Stimulated activated CD8-positive, alpha-beta memory T cell treated with anti-CD3 and anti-CD28 coated beads, Interleukin-7, amount 100 ng/mL, for 1 hour (primary cell): ENCODE data around the gene SLC35A1.

Experiments used
- DNase-seq, 2 donors: peaks; one replicate each; pipeline ENCODE4 v3.0.0-alpha.2; 2020; ENCODE audit warnings: low read depth in 2 of 2

SLC35A1 gene

GRCh38 chr6:87529221-87529620 is 56.4 kb downstream of the SLC35A1 start:
- no peak for DNase-seq

DNA sequence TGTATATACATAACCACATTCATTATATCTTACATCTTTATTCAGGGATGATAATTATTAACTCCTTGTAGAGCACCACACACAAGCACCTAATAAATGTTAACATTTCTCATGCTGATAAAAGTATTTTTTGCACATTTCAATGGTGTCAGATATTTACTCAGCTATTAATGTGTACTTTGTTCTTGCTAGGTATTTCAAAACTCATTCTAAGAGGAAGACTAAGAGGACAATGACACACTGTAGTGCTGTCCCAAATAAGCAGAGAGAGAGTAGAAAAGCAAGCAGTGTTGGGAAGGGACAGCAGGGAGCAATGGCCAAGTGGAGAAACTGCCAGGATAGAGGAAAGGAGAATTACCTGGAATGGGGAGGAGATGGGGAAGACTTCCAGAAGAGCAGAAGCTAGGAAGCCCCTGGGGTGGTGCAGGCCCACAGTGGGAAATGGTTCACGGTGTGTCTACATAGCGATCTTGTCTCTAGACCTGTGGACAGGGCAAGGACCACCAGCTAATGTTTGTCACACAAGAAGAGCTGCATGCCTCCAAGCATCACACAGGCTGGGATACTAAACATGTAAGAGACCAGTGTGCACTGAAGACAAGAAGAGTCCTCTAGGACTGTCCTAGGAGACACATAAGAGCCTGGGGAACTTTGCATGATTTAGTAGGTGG is 61.7 kb downstream of the SLC35A1 start:
- no peak for DNase-seq

DNA sequence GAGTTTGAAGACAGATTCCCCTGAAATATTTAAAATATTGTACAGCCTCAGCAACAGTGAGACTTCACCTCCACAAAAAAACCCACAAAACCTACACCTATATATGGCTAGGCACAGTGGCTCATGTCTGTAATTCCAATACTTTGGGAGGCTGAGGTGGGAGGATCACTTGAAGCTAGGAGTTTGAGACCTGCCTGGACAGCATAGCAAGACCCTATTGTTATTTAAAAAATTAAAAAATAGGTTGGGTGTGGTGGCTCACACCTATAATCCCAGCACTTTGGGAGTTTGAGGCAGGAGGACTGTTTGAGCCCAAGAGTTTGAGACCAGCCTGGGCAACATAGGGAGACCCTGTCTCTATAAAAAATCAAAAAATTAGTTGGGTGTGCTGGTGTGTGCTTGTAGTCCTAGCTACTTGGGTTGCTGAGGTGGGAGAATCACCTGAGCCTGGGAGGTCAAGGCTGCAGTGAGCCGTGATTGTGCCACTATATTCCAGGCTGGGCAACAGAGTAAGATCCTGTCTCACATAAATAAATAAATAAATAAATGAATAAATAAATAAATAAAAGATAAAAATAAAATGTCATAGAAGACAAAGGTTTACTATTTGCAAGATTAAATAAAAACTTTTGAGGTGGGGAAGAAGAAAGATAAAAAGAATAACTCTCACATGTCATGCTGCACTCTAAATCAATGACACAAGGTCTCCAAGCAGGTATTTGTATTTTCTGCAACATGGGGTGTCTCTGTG is 65.9 kb downstream of the SLC35A1 start:
- DNase-seq = no peak

DNA sequence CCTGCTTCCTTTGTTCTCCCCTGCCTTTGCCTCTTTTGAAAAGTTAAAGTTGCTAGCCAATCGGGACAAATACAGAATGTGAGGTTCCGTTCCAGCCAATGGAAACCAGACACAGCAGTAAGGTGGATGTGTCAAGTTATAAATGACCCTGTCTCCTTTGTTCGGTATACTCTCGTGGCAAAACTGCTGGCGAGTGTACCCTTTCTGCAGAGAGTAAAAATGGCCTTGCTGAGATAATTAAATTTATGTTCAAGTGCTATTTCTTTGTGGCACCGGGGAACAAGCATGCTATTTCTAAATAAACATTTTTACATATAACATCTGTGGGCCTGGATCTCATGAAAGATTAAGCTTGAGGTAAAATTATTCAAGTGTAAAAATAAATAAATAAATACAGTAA is 66.8 kb downstream of the SLC35A1 start:
- no peak for DNase-seq

DNA sequence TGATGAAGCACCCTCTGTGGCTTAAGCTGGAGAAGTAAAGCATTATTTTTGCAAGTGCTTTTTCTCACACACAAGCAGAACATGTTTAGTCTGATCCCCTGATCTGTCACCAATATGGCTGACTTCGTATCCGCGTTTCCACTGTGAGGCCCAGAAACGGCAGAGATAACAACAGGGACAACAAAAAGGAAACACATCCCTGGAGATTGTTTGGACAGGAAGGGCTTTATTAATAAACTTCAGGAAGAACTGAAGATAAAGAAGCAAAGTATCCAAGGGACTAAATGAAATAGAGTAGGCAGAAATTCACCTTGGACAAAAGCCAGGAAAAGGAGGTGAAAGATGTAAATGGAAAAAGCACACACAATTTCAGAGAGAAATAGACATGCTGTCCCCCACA is 67.8 kb downstream of the SLC35A1 start:
- no peak for DNase-seq

GRCh38 chr6:87541041-87541440 is 68.3 kb downstream of the SLC35A1 start:
- DNase-seq = no peak

- DNase-seq = no peak
Measured at GRCh38 chr6:87541744-87542143, 69.0 kb downstream of the SLC35A1 start.

- DNase-seq = no peak
Measured at GRCh38 chr6:87543696-87544473, 71.1 kb downstream of the SLC35A1 start.

GRCh38 chr6:87544474-87544735 is 71.6 kb downstream of the SLC35A1 start:
- DNase-seq = no peak

DNA sequence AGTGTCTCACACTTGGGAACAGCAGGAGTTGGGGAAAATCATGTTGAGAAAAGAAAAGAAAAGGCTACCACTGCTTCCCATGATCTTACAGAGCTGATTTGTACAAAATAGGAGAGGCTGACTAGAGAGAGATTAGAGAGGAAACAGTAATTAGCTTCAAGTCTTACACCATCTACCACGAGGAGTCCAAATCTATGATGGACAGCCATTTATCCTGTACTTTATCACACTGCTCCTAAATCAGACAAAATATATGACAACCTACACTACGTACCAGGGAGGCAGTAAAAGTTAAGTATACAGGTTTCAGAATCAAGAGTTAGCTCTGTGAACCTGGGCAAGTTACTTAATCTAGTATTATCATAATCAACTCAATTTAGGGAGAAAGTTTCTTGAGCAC is 79.0 kb downstream of the SLC35A1 start:
- DNase-seq = no peak

DNA sequence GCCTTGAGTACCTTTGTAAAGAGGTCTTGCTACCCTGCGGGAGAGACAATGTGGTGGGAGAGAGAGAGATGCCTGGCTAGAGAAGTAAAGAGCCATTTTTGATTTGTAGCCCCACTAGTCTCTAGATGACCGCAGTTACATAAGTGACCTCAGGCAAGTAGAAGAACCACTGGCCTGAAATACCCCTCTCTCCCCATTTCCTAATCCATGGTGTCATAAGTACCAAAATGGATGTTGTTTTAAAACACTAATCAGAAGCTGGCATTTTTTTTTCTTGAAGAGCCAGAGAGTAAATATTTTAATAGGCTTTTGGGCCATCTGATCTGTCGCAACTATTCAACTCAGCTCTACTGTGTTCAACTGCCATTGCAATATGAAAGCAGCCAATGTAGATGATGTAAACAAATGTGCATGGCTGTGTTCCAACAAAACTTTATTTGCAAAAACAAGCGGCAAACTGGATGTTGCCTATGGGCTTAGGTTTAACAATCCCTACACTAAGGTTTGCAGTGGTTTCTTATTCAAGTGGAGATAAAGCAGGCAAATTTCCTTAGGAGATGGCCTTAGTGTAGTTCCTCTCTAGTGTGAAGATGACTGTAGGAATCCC is 80.5 kb downstream of the SLC35A1 start:
- no peak for DNase-seq

GRCh38 chr6:87555506-87555905 is 82.7 kb downstream of the SLC35A1 start:
- no peak for DNase-seq

DNA sequence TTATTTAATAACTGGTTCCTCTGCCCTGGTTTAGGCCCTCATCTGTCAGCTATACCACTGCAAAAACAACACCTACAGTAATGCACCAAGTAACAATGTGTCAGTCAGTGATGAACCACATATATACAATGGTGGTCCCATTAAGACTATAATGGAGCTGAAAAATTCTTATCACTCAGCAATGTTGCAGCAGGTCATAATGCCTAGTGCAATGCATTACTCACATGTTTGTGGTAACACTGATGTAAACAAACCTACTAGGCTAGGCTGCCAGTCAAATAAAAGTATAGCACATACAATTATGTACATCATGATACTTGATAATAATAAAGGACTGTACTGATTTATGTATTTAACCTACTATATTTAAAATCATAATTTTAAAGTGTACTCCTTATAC is 85.7 kb downstream of the SLC35A1 start:
- no peak for DNase-seq

DNA sequence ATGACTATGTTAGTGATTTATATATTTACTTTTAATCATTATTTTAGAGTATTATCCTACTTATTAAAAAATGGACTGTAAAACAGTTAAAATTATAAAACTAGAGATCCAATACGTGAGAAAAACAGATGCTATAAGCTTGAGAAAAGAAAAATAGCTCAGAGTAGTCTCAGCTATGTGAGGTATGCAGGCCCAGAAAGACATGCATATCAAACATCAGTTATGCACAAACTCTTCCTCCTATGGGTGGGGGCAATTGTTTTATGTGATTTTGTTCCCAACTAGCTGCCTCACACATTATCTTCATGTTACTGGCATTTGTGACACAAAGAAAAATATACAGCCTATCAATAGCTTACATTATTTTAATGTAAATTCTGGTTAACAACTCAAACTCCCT is 88.2 kb downstream of the SLC35A1 start:
- no peak for DNase-seq
